Bronchial epithelial cell (primary cell): ENCODE measurements around the gene CNTNAP2. TPM values are rescaled to one million over a fixed set of nuclear protein-coding genes. Genes with fewer than 3 reads are reported as not detected.

Source experiments
- DNase-seq: peaks from one replicate; pipeline ENCODE4 v3.0.0-alpha.2; 2010; ENCODE audit warnings: low read depth
- FAIRE-seq: peaks from 2 replicates; lab custom pipeline; 2011; peaks lifted over from hg19 to GRCh38; lab: Jason Lieb, UNC
- H3K27me3 ChIP-seq: 2 replicates; pipeline ENCODE4 v1.5.1; 2011; ENCODE audit warnings: low read length; ENCODE audit not compliant: control insufficient read depth, insufficient read depth
- H3K36me3 ChIP-seq: 2 replicates; pipeline ENCODE4 v1.5.1; 2011; ENCODE audit warnings: low read length; ENCODE audit not compliant: control insufficient read depth, insufficient read depth
- H3K4me3 ChIP-seq: 2 replicates; pipeline ENCODE4 v1.5.1; 2011; ENCODE audit warnings: mild to moderate bottlenecking, low read depth, low read length, control low read depth
- CTCF ChIP-seq: IDR thresholded peaks from 2 replicates; pipeline ENCODE4 v1.5.1; 2011; ENCODE audit warnings: mild to moderate bottlenecking, moderate library complexity, low read length, control low read depth, inconsistent platforms; ENCODE audit not compliant: insufficient read depth, severe bottlenecking
- total RNA-seq: library from RNA; depleted of rRNA; stranded (reverse); fragments of >200 nt; gene quantifications from 2 replicates; pipeline ENCODE4 v1.2.1, GENCODE V29; 2014

Gene CNTNAP2
- total RNA-seq, 1 donor from 2014 or later, result 0.26 TPM

- FAIRE-seq, result no peak
- Histone ChIP-seq H3K27me3 (no peaks in the 10 kb centered on the region), H3K36me3 (no peaks in the 10 kb centered on the region), H3K4me3 (no peak overlapping the region)
- no peak for DNase-seq
- no peak for TF ChIP-seq CTCF
These were observed 656.9 kb downstream of the CNTNAP2 start for GRCh38 chr7:146773506-146773905.

DNA sequence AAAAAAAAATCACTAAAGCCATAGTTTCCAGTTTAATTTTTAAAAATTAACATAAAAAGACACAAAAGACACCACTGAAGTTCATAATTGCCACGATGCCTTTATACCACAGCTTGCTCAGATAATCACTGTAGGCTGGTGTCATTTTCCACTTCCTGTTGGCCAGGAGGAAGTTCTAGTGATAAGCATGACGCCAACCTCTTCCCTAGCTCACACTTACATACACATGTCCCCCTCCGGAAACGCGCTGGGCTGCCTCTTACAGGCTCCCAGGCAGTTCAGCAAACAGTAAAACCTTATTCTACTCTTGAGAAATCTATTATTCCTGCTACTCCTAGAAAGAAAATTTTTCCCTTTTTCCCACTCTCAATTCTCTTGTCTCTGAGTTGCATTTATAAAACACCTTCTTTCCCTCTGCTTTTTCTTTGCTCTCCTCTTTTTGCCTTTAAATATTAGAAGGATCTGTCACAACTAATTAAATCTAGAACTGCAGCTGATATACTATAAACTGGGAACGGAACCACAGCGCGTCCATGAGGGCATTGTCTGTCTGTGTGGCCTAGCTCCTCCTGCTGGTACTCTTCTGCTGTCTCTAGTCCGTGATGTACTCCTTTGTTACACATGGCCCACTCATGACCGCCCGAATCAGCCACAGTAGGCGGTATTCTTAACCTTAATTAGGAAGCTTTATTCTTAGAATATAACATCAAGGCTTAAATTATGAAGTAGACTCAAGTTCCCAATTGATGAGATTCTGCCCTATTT lies 664.9 kb downstream of the CNTNAP2 start:
- no peak for TF ChIP-seq CTCF
- H3K36me3 ChIP-seq, result no peaks in the 10 kb centered on the region
- no peak for DNase-seq
- no peaks in the 10 kb centered on the region for H3K27me3 ChIP-seq
- no peak for FAIRE-seq
- no peak overlapping the region for H3K4me3 ChIP-seq

DNA sequence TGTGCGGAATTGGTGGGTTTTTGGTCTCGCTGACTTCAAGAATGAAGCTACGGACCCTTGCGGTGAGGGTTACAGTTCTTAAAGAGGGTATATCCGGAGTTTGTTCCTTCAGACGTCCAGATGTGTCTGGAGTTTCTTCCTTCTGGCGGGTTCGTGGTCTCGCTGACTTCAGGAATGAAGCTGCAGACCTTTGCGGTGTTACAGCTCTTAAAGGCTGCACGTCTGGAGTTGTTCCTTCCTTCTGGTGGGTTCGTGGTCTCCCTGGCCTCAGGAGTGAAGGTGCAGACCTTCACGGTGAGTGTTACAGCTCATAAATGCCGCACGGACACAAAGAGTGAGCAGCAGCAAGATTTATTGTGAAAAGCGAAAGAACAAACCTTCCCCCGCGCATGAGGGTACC lies 670.7 kb downstream of the CNTNAP2 start:
- FAIRE-seq, result no peak
- no peak for DNase-seq
- Histone ChIP-seq H3K27me3 (no peaks in the 10 kb centered on the region), H3K36me3 (no peaks in the 10 kb centered on the region), H3K4me3 (no peak overlapping the region)
- no peak for TF ChIP-seq CTCF

- DNase-seq, result no peak
- no peak for FAIRE-seq
- H3K4me3 ChIP-seq, result no peak overlapping the region
- TF ChIP-seq CTCF, result no peak
- H3K27me3 ChIP-seq, result no peaks in the 10 kb centered on the region
- no peaks in the 10 kb centered on the region for H3K36me3 ChIP-seq
These were observed 671.4 kb downstream of the CNTNAP2 start for GRCh38 chr7:146788008-146788407.

GRCh38 chr7:146791344-146792285 lies 675.0 kb downstream of the CNTNAP2 start:
- Histone ChIP-seq H3K27me3 (no peaks in the 10 kb centered on the region), H3K36me3 (no peaks in the 10 kb centered on the region), H3K4me3 (no peak overlapping the region)
- no peak for FAIRE-seq
- no peak for TF ChIP-seq CTCF
- DNase-seq, result no peak
